ENCODE measurements around the gene LRRN3.

GRCh38 chr7:111098011-111098925 is 7.3 kb downstream of the LRRN3 start:
- TF ChIP-seq CTCF (conservative IDR thresholded peaks at IDR 0.05; ENCODE audit: low read depth in 2 of 2), result peak; percentile 95 to 96
- no peak for TF ChIP-seq REST (IDR thresholded peaks at IDR 0.05; ENCODE audit: unreplicated experiment)
- TF ChIP-seq NANOG (IDR thresholded peaks at IDR 0.05; ENCODE audit: borderline replicate concordance), result no peak
- no peak for TF ChIP-seq EZH2 (IDR thresholded peaks at IDR 0.05; ENCODE audit: low read depth, unreplicated experiment)
- TF ChIP-seq POLR2AphosphoS5 (IDR thresholded peaks at IDR 0.05; ENCODE audit: low read depth), result no peak
- TF ChIP-seq CREB1 (CRISPR knock-in tag; IDR thresholded peaks at IDR 0.05; ENCODE audit: low read depth), result no peak
- TF ChIP-seq ETS1 (IDR thresholded peaks at IDR 0.05), result no peak
- TF ChIP-seq EZH2phosphoT487 (IDR thresholded peaks at IDR 0.05; ENCODE audit: unreplicated experiment), result no peak
- no peak for TF ChIP-seq JUNB (IDR thresholded peaks at IDR 0.05; ENCODE audit: unreplicated experiment)
- TF ChIP-seq ZNF114 (CRISPR knock-in tag; IDR thresholded peaks at IDR 0.05), result no peak
- TF ChIP-seq STAT1 (IDR thresholded peaks at IDR 0.05; ENCODE audit: unreplicated experiment), result no peak
- no peak for TF ChIP-seq ZNF462 (CRISPR knock-in tag; IDR thresholded peaks at IDR 0.05)

Measured in GM23338 (cell line).